A549 (cell line): Measurements from ENCODE around the gene NAXD.
"Not testable (repeated sequence)": the region's sequence is repeated elsewhere in the genome, so short reads cannot be mapped to it uniquely, and the experiment has no call there.

ENCODE experiments used
- CHD2 ChIP-seq: fragments of 150-350 bp; IDR thresholded peaks from 2 replicates; pipeline ENCODE4 v1.6.1; 2014; ENCODE audit warnings: low read length; ENCODE audit not compliant: partially characterized antibody
- EP300 ChIP-seq, 2 experiments: fragments of >200 bp; sonication (Bioruptor Twin); formaldehyde crosslinking; IDR thresholded peaks; 2 replicates in 1 of 2; 3 replicates in 1 of 2; pipeline ENCODE4 v1.6.1; 2016 to 2017
- TF ChIP-seq, protein P1 (sequence below): fragments of 450-650 bp; IDR thresholded peaks from 2 replicates; pipeline ENCODE4 v1.6.1; 2014; ENCODE audit warnings: antibody characterized with exemption
- TF ChIP-seq, protein P2 (sequence below): fragments of >200 bp; sonication (Bioruptor Twin); formaldehyde crosslinking; IDR thresholded peaks from 3 replicates; pipeline ENCODE4 v1.5.1; 2016

DNA sequence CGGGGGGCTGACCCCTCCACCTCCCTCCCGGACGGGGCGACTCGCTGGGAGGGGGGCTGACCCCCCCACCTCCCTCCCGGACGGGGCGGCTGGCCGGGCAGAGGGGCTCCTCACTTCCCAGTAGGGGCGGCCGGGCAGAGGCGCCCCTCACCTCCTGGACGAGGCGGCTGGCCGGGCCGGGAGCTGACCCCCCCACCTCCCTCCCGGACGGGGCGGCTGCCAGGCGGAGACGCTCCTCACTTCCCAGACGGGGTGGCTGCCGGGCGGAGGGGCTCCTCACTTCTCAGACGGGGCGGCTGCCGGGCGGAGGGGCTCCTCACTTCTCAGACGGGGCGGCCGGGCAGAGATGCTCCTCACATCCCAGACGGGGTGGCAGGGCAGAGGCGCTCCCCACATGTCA, 9.1 kb upstream of the NAXD start:
- TF ChIP-seq, protein P1, sequence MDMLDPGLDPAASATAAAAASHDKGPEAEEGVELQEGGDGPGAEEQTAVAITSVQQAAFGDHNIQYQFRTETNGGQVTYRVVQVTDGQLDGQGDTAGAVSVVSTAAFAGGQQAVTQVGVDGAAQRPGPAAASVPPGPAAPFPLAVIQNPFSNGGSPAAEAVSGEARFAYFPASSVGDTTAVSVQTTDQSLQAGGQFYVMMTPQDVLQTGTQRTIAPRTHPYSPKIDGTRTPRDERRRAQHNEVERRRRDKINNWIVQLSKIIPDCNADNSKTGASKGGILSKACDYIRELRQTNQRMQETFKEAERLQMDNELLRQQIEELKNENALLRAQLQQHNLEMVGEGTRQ = not testable (repeated sequence)
- TF ChIP-seq, protein P2, sequence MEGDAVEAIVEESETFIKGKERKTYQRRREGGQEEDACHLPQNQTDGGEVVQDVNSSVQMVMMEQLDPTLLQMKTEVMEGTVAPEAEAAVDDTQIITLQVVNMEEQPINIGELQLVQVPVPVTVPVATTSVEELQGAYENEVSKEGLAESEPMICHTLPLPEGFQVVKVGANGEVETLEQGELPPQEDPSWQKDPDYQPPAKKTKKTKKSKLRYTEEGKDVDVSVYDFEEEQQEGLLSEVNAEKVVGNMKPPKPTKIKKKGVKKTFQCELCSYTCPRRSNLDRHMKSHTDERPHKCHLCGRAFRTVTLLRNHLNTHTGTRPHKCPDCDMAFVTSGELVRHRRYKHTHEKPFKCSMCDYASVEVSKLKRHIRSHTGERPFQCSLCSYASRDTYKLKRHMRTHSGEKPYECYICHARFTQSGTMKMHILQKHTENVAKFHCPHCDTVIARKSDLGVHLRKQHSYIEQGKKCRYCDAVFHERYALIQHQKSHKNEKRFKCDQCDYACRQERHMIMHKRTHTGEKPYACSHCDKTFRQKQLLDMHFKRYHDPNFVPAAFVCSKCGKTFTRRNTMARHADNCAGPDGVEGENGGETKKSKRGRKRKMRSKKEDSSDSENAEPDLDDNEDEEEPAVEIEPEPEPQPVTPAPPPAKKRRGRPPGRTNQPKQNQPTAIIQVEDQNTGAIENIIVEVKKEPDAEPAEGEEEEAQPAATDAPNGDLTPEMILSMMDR = not testable (repeated sequence)
- TF ChIP-seq CHD2; EP300 (IDR thresholded peaks at IDR 0.05): not testable (repeated sequence)
